ENCODE measurements around the gene CTXND1.

Gene CTXND1

GRCh38 chr15:80214910-80215309 is 37.1 kb downstream of the CTXND1 start:
- Histone ChIP-seq H3K4me1 (ENCODE audit: low read length) (peaks cover 19% of the 10 kb centered on the region), H3K4me3 (ENCODE audit: low read length) (no peak overlapping the region), H4K20me1 (ENCODE audit: insufficient read depth, low read length) (no peaks in the 10 kb centered on the region), H3K79me2 (ENCODE audit: low read length) (no peaks in the 10 kb centered on the region), H3K27me3 (ENCODE audit: low read depth, low read length) (no peaks in the 10 kb centered on the region), H3K4me2 (ENCODE audit: low read length) (no peak overlapping the region), H3K9me3 (ENCODE audit: insufficient read depth, low read length) (no peaks in the 10 kb centered on the region), H3K36me3 (replicated peaks; ENCODE audit: low read depth, low read length) (no peaks in the 10 kb centered on the region), H3K9ac (ENCODE audit: low read length) (no peak overlapping the region), H2AFZ (ENCODE audit: low read depth, low read length) (no peak overlapping the region), H3K27ac (ENCODE audit: low read length) (no peak overlapping the region)
- TF ChIP-seq CTCF (IDR thresholded peaks at IDR 0.05; ENCODE audit: low read depth, low read length) = no peak

- no peak overlapping the region for H3K4me2 ChIP-seq (ENCODE audit: low read length)
- H3K79me2 ChIP-seq (ENCODE audit: low read length) = no peaks in the 10 kb centered on the region
- TF ChIP-seq EZH2phosphoT487 (IDR thresholded peaks at IDR 0.05; ENCODE audit: low read depth) (no peak), CTCF (IDR thresholded peaks at IDR 0.05; ENCODE audit: low read depth, low read length) (no peak)
- H3K27ac ChIP-seq (ENCODE audit: low read length) = no peak overlapping the region
- H3K4me3 ChIP-seq (ENCODE audit: low read length) = no peak overlapping the region
- H3K9me3 ChIP-seq (ENCODE audit: insufficient read depth, low read length) = no peaks in the 10 kb centered on the region
- H3K9ac ChIP-seq (ENCODE audit: low read length) = no peak overlapping the region
- peaks cover 19% of the 10 kb centered on the region for H3K4me1 ChIP-seq (ENCODE audit: low read length)
- no peaks in the 10 kb centered on the region for H3K36me3 ChIP-seq (replicated peaks; ENCODE audit: low read depth, low read length)
- no peak overlapping the region for H2AFZ ChIP-seq (ENCODE audit: low read depth, low read length)
- H4K20me1 ChIP-seq (ENCODE audit: insufficient read depth, low read length) = no peaks in the 10 kb centered on the region
- peaks cover 14% of the 10 kb centered on the region for H3K27me3 ChIP-seq (ENCODE audit: low read depth, low read length)
Measured at GRCh38 chr15:80211976-80212375, 40.0 kb downstream of the CTXND1 start.

GRCh38 chr15:80210611-80211573 is 41.1 kb downstream of the CTXND1 start:
- Histone ChIP-seq H3K9ac (ENCODE audit: low read length) (no peak overlapping the region), H3K4me2 (ENCODE audit: low read length) (peak overlapping the region; percentile 66), H3K4me3 (ENCODE audit: low read length) (peak overlapping the region; percentile 24), H3K36me3 (replicated peaks; ENCODE audit: low read depth, low read length) (no peaks in the 10 kb centered on the region), H3K4me1 (ENCODE audit: low read length) (peaks cover 19% of the 10 kb centered on the region), H4K20me1 (ENCODE audit: insufficient read depth, low read length) (no peaks in the 10 kb centered on the region), H3K27me3 (ENCODE audit: low read depth, low read length) (peaks cover 21% of the 10 kb centered on the region), H3K79me2 (ENCODE audit: low read length) (no peaks in the 10 kb centered on the region), H2AFZ (ENCODE audit: low read depth, low read length) (peak overlapping the region; percentile 68), H3K27ac (ENCODE audit: low read length) (no peak overlapping the region), H3K9me3 (ENCODE audit: insufficient read depth, low read length) (no peaks in the 10 kb centered on the region)
- TF ChIP-seq CTCF (IDR thresholded peaks at IDR 0.05; ENCODE audit: low read depth, low read length) (no peak), EZH2phosphoT487 (IDR thresholded peaks at IDR 0.05; ENCODE audit: low read depth) (no peak)

- peaks cover 30% of the 10 kb centered on the region for H3K27me3 ChIP-seq (ENCODE audit: low read depth, low read length)
- H3K4me3 ChIP-seq (ENCODE audit: low read length) = no peak overlapping the region
- no peaks in the 10 kb centered on the region for H3K79me2 ChIP-seq (ENCODE audit: low read length)
- H2AFZ ChIP-seq (ENCODE audit: low read depth, low read length) = no peak overlapping the region
- no peak overlapping the region for H3K9ac ChIP-seq (ENCODE audit: low read length)
- no peak overlapping the region for H3K27ac ChIP-seq (ENCODE audit: low read length)
- TF ChIP-seq CTCF (IDR thresholded peaks at IDR 0.05; ENCODE audit: low read depth, low read length) (no peak), EZH2phosphoT487 (IDR thresholded peaks at IDR 0.05; ENCODE audit: low read depth) (no peak)
- H3K36me3 ChIP-seq (replicated peaks; ENCODE audit: low read depth, low read length) = no peaks in the 10 kb centered on the region
- H4K20me1 ChIP-seq (ENCODE audit: insufficient read depth, low read length) = no peaks in the 10 kb centered on the region
- H3K4me1 ChIP-seq (ENCODE audit: low read length) = peaks cover 19% of the 10 kb centered on the region
- no peaks in the 10 kb centered on the region for H3K9me3 ChIP-seq (ENCODE audit: insufficient read depth, low read length)
- H3K4me2 ChIP-seq (ENCODE audit: low read length) = no peak overlapping the region
Measured at GRCh38 chr15:80208758-80209734, 43.0 kb downstream of the CTXND1 start.
